GM18502 (cell line): ENCODE measurements around the gene ZBTB49.
A peak's percentile ranks its signal among the peaks of the same experiment; 100 is the strongest.
"Not testable (repeated sequence)": the region's sequence is repeated elsewhere in the genome, so short reads cannot be mapped to it uniquely, and the experiment has no call there.

Source experiments
- ATAC-seq: cut with Tn5 transposase; IDR thresholded peaks from one replicate; pipeline ENCODE4 v1.9.1; 2021; ENCODE audit warnings: mild to moderate bottlenecking; ENCODE audit not compliant: unreplicated experiment, poor library complexity

ZBTB49 gene

DNA sequence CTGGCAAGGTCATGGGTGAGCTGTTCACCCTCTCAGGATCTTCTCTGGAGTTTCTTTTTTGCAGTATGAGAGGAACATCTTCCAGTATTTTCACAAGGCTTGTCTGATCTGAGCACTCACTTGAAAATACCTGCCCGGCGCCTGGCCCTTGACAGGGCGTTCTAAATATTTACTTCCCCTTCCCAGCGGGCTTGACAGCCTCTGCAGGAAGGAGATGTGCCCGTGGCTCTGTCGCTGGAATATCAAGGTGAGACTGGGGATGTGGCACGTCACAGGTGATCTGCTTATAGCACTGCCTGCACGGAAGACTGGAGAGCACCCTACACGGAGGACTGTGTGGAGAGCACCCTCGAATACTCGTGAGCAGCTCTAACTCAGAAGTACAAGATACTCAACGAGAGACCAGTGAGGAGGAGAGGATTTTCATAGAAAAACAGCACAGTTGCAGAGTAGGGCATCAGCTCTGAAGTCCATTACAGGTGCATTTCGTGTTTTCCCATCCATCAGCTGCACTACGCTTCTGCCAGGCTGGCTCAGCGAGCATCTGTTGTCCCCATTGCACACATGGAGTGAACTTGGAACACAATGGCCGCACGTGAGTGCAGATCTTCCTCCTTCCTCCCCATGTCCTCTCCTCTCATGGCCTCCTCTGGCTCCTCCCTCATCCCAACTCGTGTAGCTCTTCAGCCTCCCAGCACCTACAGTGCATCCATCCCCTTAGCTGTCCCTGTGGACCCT lies 32.1 kb downstream of the ZBTB49 start:
- no peak for ATAC-seq

DNA sequence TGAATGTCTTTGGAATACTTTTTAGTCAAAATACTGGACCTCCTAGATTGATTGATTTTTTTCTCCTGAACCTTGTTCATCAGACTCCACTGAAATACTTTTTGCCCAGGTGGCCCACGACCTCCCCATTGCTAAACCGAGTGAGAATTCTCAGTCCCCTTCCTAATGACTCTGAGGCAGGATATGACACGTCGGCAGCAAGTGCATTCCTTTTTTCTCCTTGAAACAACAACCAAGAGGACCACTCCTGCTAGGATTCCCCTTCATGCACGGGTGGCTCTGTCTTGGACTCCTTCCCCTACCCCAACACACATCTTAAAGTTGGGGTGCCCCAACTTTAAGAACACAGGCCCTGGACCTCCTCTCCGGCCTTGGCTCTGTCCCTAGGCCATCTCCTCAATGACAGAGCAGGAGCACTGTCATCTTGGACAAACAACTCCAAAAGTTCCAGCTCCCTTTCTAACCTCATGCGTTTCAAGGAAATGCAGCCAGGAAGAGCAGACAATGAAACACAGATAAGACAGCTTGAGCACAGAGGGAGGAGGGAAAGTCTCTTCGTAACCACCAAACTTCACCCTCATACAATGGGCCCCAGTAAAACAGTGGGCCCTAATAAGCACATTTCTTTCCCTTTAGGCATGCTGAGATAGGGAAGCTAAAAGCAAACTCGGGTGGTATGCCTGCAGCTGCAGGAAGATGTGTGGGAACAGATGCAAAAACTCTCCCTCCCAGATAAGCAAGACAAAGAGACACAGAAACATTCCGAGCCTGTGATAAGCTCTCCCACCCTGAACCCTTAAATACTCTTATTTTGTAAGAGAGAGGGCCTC lies 33.9 kb downstream of the ZBTB49 start:
- no peak for ATAC-seq

DNA sequence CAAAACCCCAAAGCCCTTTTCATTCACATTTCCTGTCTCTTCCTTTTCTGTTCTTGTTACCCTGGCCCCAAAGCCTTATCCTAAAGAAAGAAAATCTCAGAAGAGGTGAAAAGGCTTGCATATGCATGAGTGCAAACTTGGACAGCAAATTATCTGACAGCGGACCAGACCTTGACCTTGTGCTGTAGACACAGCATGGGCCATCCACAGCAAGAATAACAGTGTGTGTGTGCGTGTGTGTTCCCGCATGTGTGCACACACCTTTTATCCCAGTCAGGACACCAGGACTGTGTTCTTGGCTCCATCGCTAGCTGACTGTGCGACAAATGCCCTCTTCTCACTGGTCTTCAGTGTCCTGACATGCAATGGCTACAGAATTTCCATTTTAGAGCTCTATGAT lies 35.3 kb downstream of the ZBTB49 start:
- no peak for ATAC-seq

DNA sequence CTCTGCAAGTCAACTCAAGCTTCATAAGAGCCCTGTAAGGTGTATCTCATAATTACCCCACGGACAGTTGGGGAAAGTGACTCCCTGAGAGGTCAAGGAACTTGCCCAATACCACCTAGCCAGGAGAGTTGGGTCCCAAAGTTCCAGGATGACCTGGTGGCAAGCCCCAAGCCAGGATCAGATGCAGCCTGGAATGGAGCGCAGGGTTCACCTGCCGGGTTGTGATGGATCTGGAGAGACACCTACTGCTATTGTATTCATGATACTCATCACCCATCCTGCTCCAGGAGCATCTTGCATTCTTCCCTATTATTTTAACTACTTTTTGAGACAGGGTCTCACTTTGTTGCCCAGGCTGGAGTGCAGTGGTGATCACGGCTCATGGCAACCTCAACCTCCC lies 36.1 kb downstream of the ZBTB49 start:
- ATAC-seq = no peak

DNA sequence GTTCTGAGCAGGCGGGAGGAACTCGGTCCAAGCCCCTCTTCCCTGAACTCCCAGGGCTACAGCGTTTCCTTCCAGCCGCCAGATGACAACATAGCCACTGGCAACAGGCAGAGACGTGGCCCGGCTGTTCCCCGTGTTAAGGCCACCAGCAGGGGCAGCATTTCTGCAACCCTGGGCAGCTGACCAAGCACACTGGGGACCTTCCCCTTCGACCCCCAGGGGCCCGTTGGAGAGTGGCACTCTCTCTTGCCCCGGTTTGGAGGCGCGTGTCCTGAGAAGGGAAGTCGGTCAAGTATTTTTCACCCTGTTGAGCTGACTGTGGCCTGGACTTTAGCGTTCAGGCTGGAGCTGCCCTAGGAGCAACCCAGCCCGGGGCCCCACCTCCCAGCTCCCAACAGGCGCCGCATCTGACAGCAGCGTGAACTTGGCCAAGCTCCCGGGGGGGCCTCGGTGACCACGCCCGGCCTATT lies 37.6 kb downstream of the ZBTB49 start:
- ATAC-seq = no peak

DNA sequence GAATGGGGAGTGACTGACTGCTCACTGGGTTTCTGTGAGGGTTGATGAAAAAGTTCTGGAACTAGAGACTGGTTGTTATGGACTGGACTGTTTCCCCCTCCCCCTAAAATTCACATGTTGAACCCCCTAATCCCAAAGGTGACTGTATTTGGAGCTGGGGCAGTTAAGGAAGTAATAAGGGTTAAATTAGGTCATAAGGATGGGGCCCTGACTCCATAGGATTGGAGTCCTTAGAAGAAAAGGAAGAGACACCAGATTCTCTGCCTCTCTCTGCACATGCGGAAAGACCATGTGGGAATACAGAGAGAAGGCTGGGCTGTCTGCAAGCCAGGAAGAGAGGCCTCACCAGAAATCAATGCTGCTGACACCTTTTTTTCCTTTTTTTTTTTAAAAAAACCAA lies 38.2 kb downstream of the ZBTB49 start:
- no peak for ATAC-seq

DNA sequence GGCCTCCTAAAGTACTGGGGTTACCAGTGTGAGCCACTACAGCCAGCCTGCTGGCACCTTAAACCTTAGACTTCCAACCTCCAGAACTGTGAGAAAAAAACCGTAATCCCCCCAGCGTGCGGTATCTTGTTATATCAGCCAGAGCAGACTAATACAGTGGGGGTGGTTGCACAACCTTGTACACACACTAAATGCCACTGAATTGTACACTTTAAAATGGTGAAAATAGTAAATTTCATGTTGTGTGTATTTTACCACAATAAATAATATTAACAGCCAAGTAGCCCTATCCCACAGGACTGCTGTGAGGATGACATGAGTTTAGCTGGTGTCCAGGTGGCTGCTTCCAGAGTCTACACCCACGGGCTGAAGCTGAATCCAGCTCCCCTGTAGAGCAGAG lies 38.8 kb downstream of the ZBTB49 start:
- ATAC-seq = no peak

DNA sequence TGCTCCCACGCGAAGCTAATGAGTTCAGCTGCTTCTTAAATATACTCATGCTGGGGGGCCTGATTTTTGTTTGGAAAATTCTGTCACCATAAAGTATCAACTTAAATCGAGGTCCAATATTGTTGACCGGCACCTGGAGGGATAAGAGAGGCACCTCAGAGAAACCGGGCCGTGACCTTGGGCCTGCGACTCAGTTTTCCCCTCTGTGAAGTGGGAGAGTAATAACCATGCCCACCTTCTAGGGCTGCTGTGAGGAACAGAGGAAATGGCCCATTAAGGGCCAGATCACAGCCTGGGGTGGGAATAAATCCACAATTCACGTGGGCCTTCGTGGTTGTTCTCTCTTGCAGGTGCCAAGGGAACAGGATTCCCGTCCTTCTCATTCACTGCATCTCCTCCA lies 39.4 kb downstream of the ZBTB49 start:
- no peak for ATAC-seq

DNA sequence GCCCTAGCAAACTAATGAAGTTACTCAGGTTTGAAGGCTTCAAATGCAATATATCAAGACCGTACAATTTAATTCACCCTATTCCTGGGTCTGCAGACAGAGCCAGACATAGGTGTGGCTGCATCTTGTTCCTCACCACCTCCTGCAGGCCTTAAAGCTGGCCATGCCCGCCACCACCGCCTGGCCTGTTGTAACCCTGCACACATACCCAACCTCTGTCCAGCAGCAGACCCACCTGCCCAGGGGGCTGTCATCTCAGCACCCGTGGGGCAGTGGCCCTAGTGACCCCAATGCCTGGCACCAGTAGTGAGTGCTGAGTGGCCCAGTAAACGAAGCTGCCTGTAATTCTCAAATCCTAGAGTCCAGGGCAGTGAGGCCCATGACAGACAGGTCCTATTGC lies 40.7 kb downstream of the ZBTB49 start:
- ATAC-seq = no peak

DNA sequence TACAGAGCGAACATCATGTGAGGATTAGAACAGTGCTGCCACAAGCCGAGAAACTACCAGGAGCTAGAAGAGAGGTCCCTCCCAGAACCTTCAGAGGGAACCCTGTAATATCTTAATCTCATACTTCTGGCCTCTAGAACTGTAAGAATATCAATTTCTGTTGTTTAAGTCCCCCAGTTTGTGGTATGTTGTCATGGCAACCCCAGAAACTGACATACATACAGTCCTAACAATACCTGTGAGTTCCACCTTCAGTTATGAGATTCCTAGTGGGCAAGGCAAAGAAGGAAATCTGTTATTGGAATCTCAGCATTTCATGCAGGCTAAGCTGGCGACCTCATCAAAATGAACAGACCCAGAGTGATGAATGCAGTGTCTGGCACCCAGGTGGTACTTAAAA lies 42.5 kb downstream of the ZBTB49 start:
- ATAC-seq = no peak

DNA sequence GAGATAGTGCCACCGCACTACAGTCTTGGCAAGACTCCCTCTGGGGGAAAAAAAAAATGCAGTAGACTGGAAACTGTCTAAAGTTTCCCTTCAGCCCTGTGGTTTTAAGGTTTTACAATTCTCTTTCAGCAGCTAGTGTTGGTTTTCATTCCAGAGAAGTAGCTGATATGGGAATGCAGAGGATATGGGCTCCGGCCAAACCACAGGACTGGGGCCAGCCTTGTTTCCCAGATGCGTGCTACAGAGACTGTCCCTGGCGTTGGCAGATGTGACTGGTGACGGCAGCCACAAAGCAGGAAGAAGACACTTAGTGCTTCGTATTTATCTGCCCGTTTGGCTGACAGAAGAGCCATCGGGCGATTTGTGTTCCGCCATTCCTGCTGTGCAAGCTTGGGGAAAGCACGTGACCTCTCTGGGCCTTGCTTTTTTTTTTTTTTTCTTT lies 43.2 kb downstream of the ZBTB49 start:
- ATAC-seq = no peak

DNA sequence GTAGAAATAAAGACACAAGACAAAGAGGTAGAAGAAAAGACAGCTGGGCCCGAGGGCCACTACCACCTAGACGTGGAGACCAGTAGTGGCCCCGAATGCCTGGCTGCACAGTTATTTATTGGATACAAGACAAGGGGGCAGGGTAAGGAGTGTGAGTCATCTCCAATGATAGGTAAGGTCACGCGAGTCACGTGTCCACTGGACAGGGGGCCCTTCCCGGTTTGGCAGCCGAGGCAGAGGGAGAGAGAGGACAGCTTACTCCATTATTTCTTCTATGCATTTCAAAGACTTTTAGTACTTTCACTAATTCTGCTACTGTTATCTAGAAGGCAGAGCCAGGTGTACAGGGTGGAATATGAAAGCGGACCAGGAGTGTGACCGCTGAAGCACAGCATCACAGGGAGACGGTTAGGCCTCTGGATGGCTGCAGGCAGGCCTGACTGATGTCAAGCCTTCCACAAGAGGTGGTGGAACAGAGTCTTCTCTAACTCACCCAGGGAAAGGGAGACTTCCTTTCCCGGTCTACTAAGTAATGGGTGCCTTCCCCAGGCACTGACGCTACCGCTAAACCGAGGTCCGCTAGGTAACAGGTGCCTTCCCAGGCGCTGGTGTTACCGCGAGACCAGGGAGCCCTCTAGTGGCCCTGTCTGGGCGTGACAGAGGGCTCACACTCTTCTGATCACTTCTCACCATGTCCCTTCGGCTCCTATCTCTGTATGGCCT lies 44.9 kb downstream of the ZBTB49 start:
- ATAC-seq = peak; percentile 75

DNA sequence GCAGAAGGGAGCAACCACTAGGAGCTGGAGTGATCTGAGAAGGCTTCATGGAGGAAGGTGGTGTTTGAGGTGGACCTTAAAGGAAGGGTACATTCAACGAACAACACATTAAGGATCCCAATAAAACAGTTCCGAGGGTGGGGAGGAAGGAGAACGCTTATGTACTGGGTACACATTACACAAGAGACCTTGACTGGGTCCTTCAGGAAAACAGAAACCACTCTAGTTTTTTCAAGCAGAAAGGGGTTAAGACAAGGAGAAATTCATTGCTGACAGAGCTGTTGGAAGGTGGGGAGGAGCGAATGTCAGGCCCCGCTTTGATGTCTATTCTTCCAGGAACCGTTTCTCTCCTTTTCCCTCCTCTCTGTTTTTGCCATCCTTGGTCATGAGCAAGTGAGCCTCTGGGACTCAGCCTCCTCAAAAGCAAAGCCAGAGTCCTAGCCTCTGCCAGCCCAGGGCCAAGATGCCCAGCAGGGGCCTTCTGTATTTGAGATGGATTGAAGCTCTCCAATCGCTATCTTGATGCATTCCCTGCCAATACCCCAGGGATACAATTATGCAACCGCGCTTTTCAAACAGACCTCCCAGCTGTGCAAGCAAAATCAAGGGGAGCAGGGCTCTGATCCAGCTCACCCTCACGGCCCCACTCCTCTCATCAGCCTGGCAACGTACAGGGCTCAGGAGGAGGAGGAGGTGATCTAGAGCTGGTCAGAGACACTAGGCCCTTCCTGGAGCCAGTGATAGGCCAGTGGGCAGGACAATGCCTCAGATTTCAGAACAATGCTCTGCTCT lies 48.4 kb downstream of the ZBTB49 start:
- no peak for ATAC-seq

DNA sequence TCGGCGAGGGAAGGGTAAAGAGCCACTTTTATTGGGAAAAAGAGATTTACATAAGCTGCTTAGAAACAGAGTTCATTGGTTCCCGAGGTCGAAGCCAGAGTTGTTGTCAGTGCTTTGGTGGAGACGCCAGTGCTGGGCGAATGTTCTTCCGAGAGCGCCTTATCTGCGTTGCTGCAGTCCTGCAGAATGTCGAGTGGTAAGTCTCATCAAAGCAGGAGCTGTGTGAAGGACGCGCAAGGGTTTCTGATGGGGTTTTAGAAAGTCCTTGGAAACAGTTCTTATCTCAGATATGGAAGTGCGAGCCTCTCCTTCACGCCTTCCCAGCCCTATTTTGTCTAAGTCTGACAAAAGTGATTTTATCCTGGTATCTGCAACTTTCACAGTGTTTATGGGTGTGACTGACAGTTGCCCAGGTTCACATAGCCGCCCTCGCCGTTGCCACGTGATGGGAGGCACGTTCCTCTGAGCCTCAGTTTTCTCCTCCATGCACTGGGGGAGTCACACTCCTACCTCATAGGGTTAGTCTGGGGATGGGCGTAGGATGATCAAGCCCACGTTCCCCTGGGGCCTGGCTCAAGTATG lies 49.5 kb downstream of the ZBTB49 start:
- no peak for ATAC-seq

DNA sequence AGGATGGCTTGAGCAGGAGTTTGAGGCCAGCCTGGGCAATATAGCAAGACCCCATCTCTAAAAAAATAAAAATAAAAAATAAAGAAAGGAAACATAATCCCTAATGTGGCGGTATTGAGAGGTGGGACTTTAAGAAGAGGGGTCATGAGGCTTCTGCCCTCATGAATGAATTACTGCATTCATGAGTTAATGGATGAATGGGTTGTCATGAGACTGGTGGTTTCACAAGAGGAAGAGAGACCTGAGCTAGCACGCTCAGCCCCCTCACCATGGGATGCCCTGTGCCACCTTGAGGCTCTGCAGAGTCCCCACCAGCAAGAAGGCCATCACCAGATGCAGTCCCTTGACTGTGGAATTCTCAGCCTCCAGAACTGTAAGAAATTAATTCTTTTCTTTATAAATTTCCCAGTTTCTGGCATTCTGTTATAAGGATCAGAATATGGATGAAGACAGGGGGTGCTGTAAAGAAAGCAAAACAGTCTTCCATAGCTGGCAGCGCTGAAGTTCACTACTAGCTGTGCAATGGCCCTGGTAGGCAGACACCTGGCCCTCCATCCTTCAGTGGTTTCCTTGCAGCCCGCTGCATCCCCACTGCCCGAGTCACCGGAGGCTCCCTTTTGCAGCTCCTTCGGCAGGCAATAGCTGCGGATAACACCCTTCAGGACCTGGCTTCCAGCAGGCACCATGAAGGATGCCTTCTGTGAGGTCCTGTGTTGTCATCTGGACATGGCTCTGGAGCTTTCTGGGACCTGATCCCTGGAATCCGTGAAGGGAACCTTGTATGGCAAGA lies 52.0 kb downstream of the ZBTB49 start:
- ATAC-seq = no peak

DNA sequence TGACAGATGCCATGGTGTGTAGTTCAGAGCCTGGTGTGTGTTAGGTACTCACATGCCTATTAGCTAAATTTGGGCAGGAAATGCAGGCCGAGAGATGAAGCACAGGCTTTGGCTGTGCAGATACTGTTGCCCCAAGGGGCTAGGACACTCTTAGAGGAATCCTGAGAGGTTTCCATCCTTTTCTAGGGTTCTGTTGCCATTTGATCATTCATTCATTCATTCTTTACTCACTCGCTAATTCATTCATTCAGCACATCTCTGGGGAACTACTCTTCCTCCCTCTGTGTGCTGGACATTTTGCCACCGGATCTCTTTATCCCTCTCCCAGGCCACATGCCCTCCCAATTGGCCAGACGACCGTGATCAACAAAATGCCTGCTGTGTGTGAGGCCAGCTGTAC lies 53.0 kb downstream of the ZBTB49 start:
- ATAC-seq = no peak

DNA sequence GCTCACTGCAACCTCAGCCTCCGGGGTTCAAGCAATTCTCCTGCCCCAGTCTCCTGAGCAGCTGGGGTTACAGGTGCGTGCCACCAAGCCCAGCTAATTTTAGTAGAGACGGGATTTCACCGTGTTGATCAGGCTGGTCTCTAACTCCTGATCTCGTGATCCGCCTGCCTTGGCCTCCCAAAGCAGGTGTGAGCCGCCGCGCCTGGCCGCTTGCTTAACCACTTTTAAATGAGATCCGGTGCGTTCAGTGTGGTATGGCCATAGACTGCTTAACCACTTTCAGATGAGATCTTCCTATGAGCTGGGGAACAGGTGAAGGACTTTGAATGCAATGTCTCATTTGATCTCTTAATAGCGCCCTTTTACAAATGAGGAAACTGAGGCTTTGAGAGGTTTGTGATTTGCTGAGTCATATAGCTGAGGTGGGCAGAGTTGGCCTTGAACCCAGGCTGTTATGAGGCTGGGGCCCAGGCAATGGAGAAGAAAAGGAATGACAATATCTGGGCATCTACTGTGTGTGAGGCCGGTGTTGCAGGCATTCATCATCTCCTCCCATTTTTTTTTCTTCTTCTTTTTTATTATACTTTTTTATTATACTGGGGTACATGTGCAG lies 55.0 kb downstream of the ZBTB49 start:
- ATAC-seq = peak; percentile 92

DNA sequence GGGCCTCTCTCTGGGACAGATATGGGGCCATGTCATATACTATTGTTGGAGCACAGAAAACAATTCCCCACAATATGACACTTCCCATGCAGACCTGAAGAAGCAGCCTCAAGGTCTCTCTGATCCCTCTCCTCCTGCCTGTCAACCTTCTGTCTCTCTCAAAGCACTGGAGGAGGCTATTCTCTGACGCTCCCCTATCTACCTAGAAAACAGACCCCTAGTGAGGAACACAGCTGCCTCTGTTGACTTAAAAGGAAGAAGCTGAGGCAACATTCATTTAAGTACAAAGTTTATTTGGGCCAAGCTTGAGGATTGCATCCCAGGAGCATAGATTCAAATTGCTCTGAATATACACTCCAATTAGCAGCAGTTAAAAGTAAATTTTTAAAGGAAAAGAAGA lies 57.5 kb downstream of the ZBTB49 start:
- no peak for ATAC-seq

DNA sequence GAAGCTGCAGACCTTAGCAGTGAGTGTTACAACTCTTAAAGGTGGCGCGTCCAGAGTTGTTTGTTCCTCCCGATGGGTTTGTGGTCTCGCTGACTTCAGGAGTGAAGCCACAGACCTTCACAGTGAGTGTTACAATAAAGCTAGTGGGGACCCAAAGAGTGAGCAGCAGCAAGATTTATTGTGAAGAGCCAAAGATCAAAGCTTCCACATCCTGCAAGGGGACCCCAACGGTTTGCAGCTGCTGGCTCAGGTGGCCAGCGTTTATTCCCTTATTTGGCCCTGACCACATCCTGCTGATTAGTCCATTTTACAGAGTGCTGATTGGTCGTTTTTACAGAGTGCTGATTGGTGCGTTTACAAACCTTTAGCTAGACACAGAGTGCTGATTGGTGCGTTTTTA lies 58.5 kb downstream of the ZBTB49 start:
- ATAC-seq = not testable (repeated sequence)
